HepG2 (cell line): ENCODE results near the gene ZMYM3. TPM values are rescaled to one million over a fixed set of nuclear protein-coding genes. Genes with fewer than 3 reads are reported as not detected.

ENCODE experiments used
- ASH2L ChIP-seq: fragments of 300-600, 200-600 bp; sonication (generic); IDR thresholded peaks from 2 replicates; pipeline ENCODE4 v1.7.0; 2017; ENCODE audit warnings: low read depth, mild to moderate bottlenecking, moderate library complexity, mixed read lengths, low read length; ENCODE audit not compliant: insufficient read length
- CBX2 ChIP-seq, 2 experiments: fragments of 200-600 bp in 1 of 2; sonication (generic); formaldehyde crosslinking in 1 of 2; IDR thresholded peaks; 2 replicates each; pipeline versions ENCODE4 v1.7.0 to v1.8.1; 2018 to 2022; ENCODE audit warnings: low read depth in 2 of 2, low read length in 1 of 2, mild to moderate bottlenecking in 1 of 2, missing genetic modification reagents in 1 of 2
- FOXM1 ChIP-seq: sonication (generic); formaldehyde crosslinking; IDR thresholded peaks from 2 replicates; pipeline ENCODE4 v1.5.0; 2020; ENCODE audit warnings: missing genetic modification reagents
- KLF12 ChIP-seq: sonication (generic); formaldehyde crosslinking; IDR thresholded peaks from 2 replicates; pipeline ENCODE4 v1.4.0; 2020; ENCODE audit warnings: missing genetic modification reagents, borderline replicate concordance
- RXRA ChIP-seq: sonication (generic); formaldehyde crosslinking; IDR thresholded peaks from 2 replicates; pipeline ENCODE4 v1.5.1; 2020; ENCODE audit warnings: missing genetic modification reagents
- SAP130 ChIP-seq: IDR thresholded peaks from 2 replicates; pipeline ENCODE4 v1.6.1; 2016; ENCODE audit warnings: low read depth
- SYNCRIP ChIP-seq: fragments of 200-400 bp; formaldehyde crosslinking; IDR thresholded peaks from 2 replicates; pipeline ENCODE4 v1.6.1; 2018; ENCODE audit warnings: mild to moderate bottlenecking, low read depth, low read length; ENCODE audit not compliant: insufficient read depth
- ZKSCAN5 ChIP-seq: sonication (generic); formaldehyde crosslinking; IDR thresholded peaks from 2 replicates; pipeline ENCODE4 v1.5.1; 2020; ENCODE audit warnings: mild to moderate bottlenecking, missing genetic modification reagents
- ZNF292 ChIP-seq: sonication (generic); formaldehyde crosslinking; IDR thresholded peaks from 2 replicates; pipeline ENCODE4 v1.8.1; 2022; ENCODE audit warnings: mild to moderate bottlenecking, low read depth, missing genetic modification reagents, borderline replicate concordance
- ZNF564 ChIP-seq: sonication (generic); formaldehyde crosslinking; IDR thresholded peaks from 2 replicates; pipeline ENCODE4 v1.8.1; 2023; ENCODE audit warnings: mild to moderate bottlenecking, missing genetic modification reagents
- ZNF878 ChIP-seq: sonication (generic); formaldehyde crosslinking; IDR thresholded peaks from 2 replicates; pipeline ENCODE4 v1.8.1; 2023; ENCODE audit warnings: mild to moderate bottlenecking, missing genetic modification reagents, moderate library complexity
- ZSCAN12 ChIP-seq: sonication (generic); formaldehyde crosslinking; IDR thresholded peaks from 2 replicates; pipeline ENCODE4 v1.9.0; 2021; ENCODE audit warnings: mild to moderate bottlenecking, missing genetic modification reagents
- polyA plus RNA-seq, 8 experiments: library from polyadenylated mRNA; depleted of rRNA in 3 of 8; stranded (reverse) in 7 of 8; unstranded in 1 of 8; fragments of >200 nt; fragmentation: Illumina TruSeq in 4 of 8; extraction: Trizol in 4 of 8; gene quantifications; 2 replicates each; pipeline versions ENCODE4 v1.2.1 to v1.2.3, GENCODE V29; 2011 to 2016; ENCODE audit warnings: low read depth in 4 of 8, missing spikeins in 1 of 8, mixed read lengths in 1 of 8; ENCODE audit not compliant: insufficient read depth in 1 of 8
- total RNA-seq, 5 experiments: library from RNA; depleted of rRNA; stranded (reverse); fragments of >200 nt; fragmentation: Illumina TruSeq; extraction: Trizol; gene quantifications; 2 replicates each; pipeline ENCODE4 v1.2.3, GENCODE V29; 2016; ENCODE audit warnings: low read depth in 1 of 5
- TF ChIP-seq, protein P1 (sequence below): sonication (generic); formaldehyde crosslinking; IDR thresholded peaks from 2 replicates; pipeline ENCODE4 v1.4.0; 2020; ENCODE audit warnings: missing genetic modification reagents
- TF ChIP-seq, protein P2 (sequence below), 2 experiments: sonication (generic) in 1 of 2; formaldehyde crosslinking in 1 of 2; IDR thresholded peaks; 2 replicates each; pipeline versions ENCODE4 v1.4.0 to v1.6.1; 2018 to 2020; ENCODE audit warnings: missing genetic modification reagents in 2 of 2, borderline replicate concordance in 1 of 2, low read depth in 1 of 2, mild to moderate bottlenecking in 1 of 2, missing biosample characterization in 1 of 2
- TF ChIP-seq, protein P3 (sequence below): sonication (generic); formaldehyde crosslinking; conservative IDR thresholded peaks from 2 replicates; pipeline ENCODE4 v1.4.0; 2020; ENCODE audit warnings: missing genetic modification reagents

Gene ZMYM3
- total and polyA plus RNA-seq, 2 of the 13 experiments (the other 11 are each of a cell fraction or from before 2014, with no cell fraction given) = 26.4 to 35.4 TPM

DNA sequence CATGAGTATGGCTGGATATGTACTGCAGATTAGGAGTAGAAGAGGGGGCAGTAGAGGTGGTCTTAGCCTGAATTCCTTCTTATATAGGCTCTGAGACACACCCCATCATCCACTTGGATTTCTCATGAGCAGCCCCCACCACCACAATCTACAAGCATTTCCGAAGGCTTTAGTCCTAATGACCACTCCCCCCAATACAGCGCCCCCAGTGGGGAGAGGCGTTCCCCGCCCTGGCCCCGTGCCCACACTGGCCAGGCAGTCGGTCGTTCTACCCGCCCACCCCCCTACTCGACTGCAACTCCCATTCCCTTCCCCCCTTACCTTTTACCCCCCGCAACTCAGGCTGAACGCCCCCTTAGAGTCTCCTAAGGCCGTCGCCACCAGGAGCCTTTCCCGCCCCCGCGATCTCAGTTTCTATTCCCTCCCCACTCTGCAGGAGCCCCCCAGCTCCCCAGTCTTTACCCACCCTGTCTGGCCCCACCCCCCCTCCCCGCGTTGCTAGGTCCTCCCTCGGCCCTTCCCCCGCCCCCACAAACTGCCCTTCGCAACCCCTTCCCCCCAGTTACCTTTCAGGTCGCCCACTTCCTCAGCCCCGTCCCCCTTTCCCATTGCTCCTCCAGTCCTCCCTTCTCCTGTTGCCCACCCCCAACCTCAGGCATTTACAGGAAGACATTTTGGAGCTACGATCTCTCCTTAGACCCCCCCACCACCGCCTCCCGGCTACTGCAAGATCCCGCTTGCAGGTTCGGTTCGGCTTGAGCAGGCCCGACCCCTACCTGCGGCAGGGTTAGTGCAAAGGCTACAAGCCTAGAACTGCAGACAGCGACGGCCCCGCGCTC, 468 bp downstream of the ZMYM3 start (continued):
- TF ChIP-seq ZNF292 (no peak), ZKSCAN5 (CRISPR knock-in tag) (no peak), ASH2L (no peak), SYNCRIP (no peak), CBX2 (IDR thresholded peaks at IDR 0.05; ENCODE audit: low read depth, low read length) (no peak), CBX2 (CRISPR knock-in tag; IDR thresholded peaks at IDR 0.05; ENCODE audit: low read depth) (no peak), KLF12 (CRISPR knock-in tag) (no peak), FOXM1 (CRISPR knock-in tag) (no peak), ZSCAN12 (CRISPR knock-in tag) (no peak), SAP130 (CRISPR knock-in tag) (peak; percentile 14; the same call in 1 of the 2 replicates), RXRA (CRISPR knock-in tag) (no peak), ZNF564 (CRISPR knock-in tag) (no peak), ZNF878 (no peak)
- TF ChIP-seq, protein P1, sequence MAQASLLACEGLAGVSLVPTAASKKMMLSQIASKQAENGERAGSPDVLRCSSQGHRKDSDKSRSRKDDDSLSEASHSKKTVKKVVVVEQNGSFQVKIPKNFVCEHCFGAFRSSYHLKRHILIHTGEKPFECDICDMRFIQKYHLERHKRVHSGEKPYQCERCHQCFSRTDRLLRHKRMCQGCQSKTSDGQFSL = peak; percentile 79; the same call in 1 of the 2 replicates
- TF ChIP-seq, protein P2, sequence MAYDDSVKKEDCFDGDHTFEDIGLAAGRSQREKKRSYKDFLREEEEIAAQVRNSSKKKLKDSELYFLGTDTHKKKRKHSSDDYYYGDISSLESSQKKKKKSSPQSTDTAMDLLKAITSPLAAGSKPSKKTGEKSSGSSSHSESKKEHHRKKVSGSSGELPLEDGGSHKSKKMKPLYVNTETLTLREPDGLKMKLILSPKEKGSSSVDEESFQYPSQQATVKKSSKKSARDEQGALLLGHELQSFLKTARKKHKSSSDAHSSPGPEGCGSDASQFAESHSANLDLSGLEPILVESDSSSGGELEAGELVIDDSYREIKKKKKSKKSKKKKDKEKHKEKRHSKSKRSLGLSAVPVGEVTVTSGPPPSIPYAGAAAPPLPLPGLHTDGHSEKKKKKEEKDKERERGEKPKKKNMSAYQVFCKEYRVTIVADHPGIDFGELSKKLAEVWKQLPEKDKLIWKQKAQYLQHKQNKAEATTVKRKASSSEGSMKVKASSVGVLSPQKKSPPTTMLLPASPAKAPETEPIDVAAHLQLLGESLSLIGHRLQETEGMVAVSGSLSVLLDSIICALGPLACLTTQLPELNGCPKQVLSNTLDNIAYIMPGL (CRISPR knock-in tag; IDR thresholded peaks at IDR 0.05; ENCODE audit: borderline replicate concordance in 1 of 2, low read depth in 1 of 2) = peak; percentile 16 to 25; a peak in 1 of 4 replicates
- TF ChIP-seq, protein P3, sequence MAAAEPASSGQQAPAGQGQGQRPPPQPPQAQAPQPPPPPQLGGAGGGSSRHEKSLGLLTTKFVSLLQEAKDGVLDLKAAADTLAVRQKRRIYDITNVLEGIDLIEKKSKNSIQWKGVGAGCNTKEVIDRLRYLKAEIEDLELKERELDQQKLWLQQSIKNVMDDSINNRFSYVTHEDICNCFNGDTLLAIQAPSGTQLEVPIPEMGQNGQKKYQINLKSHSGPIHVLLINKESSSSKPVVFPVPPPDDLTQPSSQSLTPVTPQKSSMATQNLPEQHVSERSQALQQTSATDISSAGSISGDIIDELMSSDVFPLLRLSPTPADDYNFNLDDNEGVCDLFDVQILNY (CRISPR knock-in tag) = no peak
